ENCODE results near the gene TAAR1.
"Not testable (repeated sequence)": the region's sequence is repeated elsewhere in the genome, so short reads cannot be mapped to it uniquely, and the experiment has no call there.

Gene TAAR1

DNA sequence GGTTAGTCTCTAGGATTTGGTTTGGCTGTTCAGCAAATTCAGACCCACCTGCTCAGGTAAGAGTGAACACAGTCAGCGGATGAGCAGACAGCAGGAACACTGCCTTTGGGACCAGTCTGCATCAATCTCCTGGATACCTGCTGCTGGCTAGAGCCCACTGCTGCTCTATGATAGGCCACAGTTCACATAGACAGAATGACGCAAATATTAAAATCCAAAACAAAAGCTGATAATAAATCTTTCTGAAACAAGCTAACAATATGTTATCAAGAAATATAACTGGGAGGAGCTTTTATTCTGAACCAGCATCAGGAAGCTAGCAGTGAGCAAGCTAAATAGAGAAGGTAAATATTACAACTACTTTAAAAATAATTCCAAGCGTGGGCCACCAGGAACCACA, at the start of gene TAAR1:
TSS of gene TAAR1 (minus strand) at position 101 of the 400 bp plus-strand sequence. CDS start 13,179 bp downstream, outside the sequence.
- Histone ChIP-seq H3K27me3 (ENCODE audit: insufficient read depth, low read length) (no peaks in the 10 kb centered on the region), H3K9me3 (ENCODE audit: insufficient read depth, low read depth, low read length) (no peaks in the 10 kb centered on the region), H3K4me3 (ENCODE audit: low read length) (no peak within 1 kb of the TSS), H3K27ac (ENCODE audit: low read length) (no peak within 1 kb of the TSS), H3K9ac (ENCODE audit: low read depth, low read length) (no peak within 1 kb of the TSS), H3K36me3 (ENCODE audit: insufficient read depth, low read depth, low read length) (no peaks in the 10 kb centered on the region), H3K4me1 (ENCODE audit: insufficient read depth, low read length) (no peaks in the 10 kb centered on the region)

GRCh38 chr6:132708771-132709170, 49.8 kb upstream of the TAAR1 start:
- Histone ChIP-seq H3K9ac (ENCODE audit: low read depth, low read length) (no peak overlapping the region), H3K27ac (ENCODE audit: low read length) (no peak overlapping the region), H3K36me3 (ENCODE audit: insufficient read depth, low read depth, low read length) (no peaks in the 10 kb centered on the region), H3K27me3 (ENCODE audit: insufficient read depth, low read length) (no peaks in the 10 kb centered on the region), H3K4me1 (ENCODE audit: insufficient read depth, low read length) (no peaks in the 10 kb centered on the region), H3K4me3 (ENCODE audit: low read length) (no peak overlapping the region), H3K9me3 (ENCODE audit: insufficient read depth, low read depth, low read length) (no peaks in the 10 kb centered on the region)

- Histone ChIP-seq H3K27me3 (ENCODE audit: insufficient read depth, low read length) (no peaks in the 10 kb centered on the region), H3K4me1 (ENCODE audit: insufficient read depth, low read length) (no peaks in the 10 kb centered on the region), H3K4me3 (ENCODE audit: low read length) (no peak overlapping the region), H3K9me3 (ENCODE audit: insufficient read depth, low read depth, low read length) (no peaks in the 10 kb centered on the region), H3K9ac (ENCODE audit: low read depth, low read length) (no peak overlapping the region), H3K36me3 (ENCODE audit: insufficient read depth, low read depth, low read length) (no peaks in the 10 kb centered on the region), H3K27ac (ENCODE audit: low read length) (no peak overlapping the region)
Measured at GRCh38 chr6:132708002-132708401, 49.0 kb upstream of the TAAR1 start.

DNA sequence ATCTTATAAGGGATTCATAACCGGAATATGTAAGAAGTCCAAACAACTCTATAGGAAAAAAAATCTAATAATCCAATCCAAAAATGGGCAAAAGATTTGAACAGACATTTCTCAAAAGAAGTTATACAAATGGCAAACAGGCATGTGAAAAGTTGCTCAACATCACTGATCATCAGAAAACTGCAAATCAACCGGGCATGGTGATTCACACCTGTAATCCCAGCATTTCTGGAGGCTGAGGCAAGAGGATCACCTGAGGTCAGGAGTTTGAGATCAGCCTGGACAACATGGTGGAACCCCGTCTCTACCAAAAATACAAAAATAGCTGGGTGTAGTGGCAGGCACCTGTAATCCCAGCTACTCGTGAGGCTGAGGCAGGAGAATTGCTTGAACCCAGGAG, 47.8 kb upstream of the TAAR1 start:
- H3K36me3 ChIP-seq (ENCODE audit: insufficient read depth, low read depth, low read length); H3K4me3 ChIP-seq (ENCODE audit: low read length); H3K4me1 ChIP-seq (ENCODE audit: insufficient read depth, low read length); H3K9me3 ChIP-seq (ENCODE audit: insufficient read depth, low read depth, low read length); H3K27ac ChIP-seq (ENCODE audit: low read length); H3K27me3 ChIP-seq (ENCODE audit: insufficient read depth, low read length); H3K9ac ChIP-seq (ENCODE audit: low read depth, low read length): not testable (repeated sequence)

DNA sequence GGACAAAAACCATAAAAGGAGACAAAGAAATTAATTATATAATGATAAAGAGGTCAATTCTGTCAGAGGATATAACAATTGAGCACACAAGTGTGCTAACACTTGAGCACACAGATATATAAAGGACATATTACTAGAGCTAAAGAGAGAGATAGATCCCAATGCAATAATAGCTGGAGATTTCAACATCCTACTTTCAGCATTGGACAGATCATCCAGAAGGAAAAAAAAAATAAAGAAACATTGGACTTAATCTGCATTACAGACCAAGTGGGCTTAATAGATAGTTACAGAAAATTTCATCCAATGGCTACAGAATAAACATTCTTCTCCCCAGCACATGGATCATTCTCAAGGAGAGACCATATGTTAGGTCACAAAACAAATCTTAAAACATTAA, 45.0 kb upstream of the TAAR1 start:
- Histone ChIP-seq H3K27me3 (ENCODE audit: insufficient read depth, low read length) (no peaks in the 10 kb centered on the region), H3K27ac (ENCODE audit: low read length) (no peak overlapping the region), H3K9me3 (ENCODE audit: insufficient read depth, low read depth, low read length) (no peaks in the 10 kb centered on the region), H3K9ac (ENCODE audit: low read depth, low read length) (no peak overlapping the region), H3K4me3 (ENCODE audit: low read length) (no peak overlapping the region), H3K36me3 (ENCODE audit: insufficient read depth, low read depth, low read length) (no peaks in the 10 kb centered on the region), H3K4me1 (ENCODE audit: insufficient read depth, low read length) (no peaks in the 10 kb centered on the region)

DNA sequence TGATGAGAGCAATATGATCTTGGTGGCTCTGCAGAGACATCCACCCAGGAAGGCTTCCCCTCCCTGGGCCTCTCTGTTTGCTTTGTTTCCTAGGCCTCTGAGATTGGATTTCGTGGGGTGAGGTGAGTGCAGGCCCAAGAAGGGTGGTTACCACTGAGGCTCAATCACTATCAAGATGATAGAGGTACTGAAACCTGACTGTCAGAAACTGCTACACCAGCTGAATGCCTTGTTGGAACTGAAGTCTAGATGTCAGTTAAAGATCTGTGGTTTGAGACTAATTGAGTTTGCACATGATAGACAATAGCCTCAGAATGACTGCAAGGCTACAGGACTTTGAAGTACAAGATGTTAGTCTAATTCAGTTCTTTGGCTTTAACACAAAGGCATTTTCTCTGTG, 39.6 kb upstream of the TAAR1 start:
- no peaks in the 10 kb centered on the region; the same call in 1 of the 2 replicates for H3K9me3 ChIP-seq (ENCODE audit: insufficient read depth, low read depth, low read length)
- H3K27ac ChIP-seq (ENCODE audit: low read length): no peak overlapping the region
- no peak overlapping the region for H3K9ac ChIP-seq (ENCODE audit: low read depth, low read length)
- H3K36me3 ChIP-seq (ENCODE audit: insufficient read depth, low read depth, low read length): no peaks in the 10 kb centered on the region
- H3K27me3 ChIP-seq (ENCODE audit: insufficient read depth, low read length): no peaks in the 10 kb centered on the region
- H3K4me1 ChIP-seq (ENCODE audit: insufficient read depth, low read length): no peaks in the 10 kb centered on the region
- H3K4me3 ChIP-seq (ENCODE audit: low read length): no peak overlapping the region

GRCh38 chr6:132695773-132696172, 36.8 kb upstream of the TAAR1 start:
- no peaks in the 10 kb centered on the region for H3K4me1 ChIP-seq (ENCODE audit: insufficient read depth, low read length)
- no peak overlapping the region for H3K9ac ChIP-seq (ENCODE audit: low read depth, low read length)
- no peak overlapping the region for H3K4me3 ChIP-seq (ENCODE audit: low read length)
- no peaks in the 10 kb centered on the region for H3K36me3 ChIP-seq (ENCODE audit: insufficient read depth, low read depth, low read length)
- H3K27ac ChIP-seq (ENCODE audit: low read length): no peak overlapping the region
- no peaks in the 10 kb centered on the region; the same call in 1 of the 2 replicates for H3K9me3 ChIP-seq (ENCODE audit: insufficient read depth, low read depth, low read length)
- no peaks in the 10 kb centered on the region for H3K27me3 ChIP-seq (ENCODE audit: insufficient read depth, low read length)

DNA sequence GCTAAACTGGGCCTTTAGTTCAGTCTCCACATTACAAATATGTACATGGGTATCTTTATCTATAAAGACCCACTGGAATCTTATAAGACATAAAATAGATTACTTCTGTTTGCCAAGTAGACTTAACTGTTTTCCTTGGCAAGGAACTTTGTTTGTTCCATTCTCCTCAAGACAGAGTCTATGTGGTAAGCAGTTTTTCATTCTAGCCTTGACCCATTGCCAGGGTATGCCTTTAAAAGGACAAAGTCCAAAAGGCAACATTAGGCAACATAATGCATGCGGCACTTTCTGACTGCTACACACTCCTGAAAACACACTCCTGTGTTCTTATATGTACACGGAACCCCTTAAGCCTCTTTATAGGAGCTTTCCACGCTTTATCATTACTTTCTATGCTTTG, 34.5 kb upstream of the TAAR1 start:
- Histone ChIP-seq H3K27me3 (ENCODE audit: insufficient read depth, low read length) (no peaks in the 10 kb centered on the region), H3K4me1 (ENCODE audit: insufficient read depth, low read length) (no peaks in the 10 kb centered on the region), H3K4me3 (ENCODE audit: low read length) (no peak overlapping the region), H3K36me3 (ENCODE audit: insufficient read depth, low read depth, low read length) (no peaks in the 10 kb centered on the region), H3K27ac (ENCODE audit: low read length) (no peak overlapping the region), H3K9ac (ENCODE audit: low read depth, low read length) (no peak overlapping the region), H3K9me3 (ENCODE audit: insufficient read depth, low read depth, low read length) (no peaks in the 10 kb centered on the region; the same call in 1 of the 2 replicates)

GRCh38 chr6:132690678-132691077, 31.7 kb upstream of the TAAR1 start:
- no peaks in the 10 kb centered on the region; the same call in 1 of the 2 replicates for H3K9me3 ChIP-seq (ENCODE audit: insufficient read depth, low read depth, low read length)
- no peaks in the 10 kb centered on the region for H3K27me3 ChIP-seq (ENCODE audit: insufficient read depth, low read length)
- H3K36me3 ChIP-seq (ENCODE audit: insufficient read depth, low read depth, low read length): no peaks in the 10 kb centered on the region
- H3K4me1 ChIP-seq (ENCODE audit: insufficient read depth, low read length): no peaks in the 10 kb centered on the region
- H3K9ac ChIP-seq (ENCODE audit: low read depth, low read length): no peak overlapping the region
- no peak overlapping the region for H3K27ac ChIP-seq (ENCODE audit: low read length)
- no peak overlapping the region for H3K4me3 ChIP-seq (ENCODE audit: low read length)

GRCh38 chr6:132687306-132687705, 28.3 kb upstream of the TAAR1 start:
- Histone ChIP-seq H3K36me3 (ENCODE audit: insufficient read depth, low read depth, low read length) (no peaks in the 10 kb centered on the region), H3K4me1 (ENCODE audit: insufficient read depth, low read length) (peaks cover 4% of the 10 kb centered on the region), H3K27ac (ENCODE audit: low read length) (no peak overlapping the region), H3K4me3 (ENCODE audit: low read length) (no peak overlapping the region), H3K27me3 (ENCODE audit: insufficient read depth, low read length) (no peaks in the 10 kb centered on the region), H3K9ac (ENCODE audit: low read depth, low read length) (no peak overlapping the region), H3K9me3 (ENCODE audit: insufficient read depth, low read depth, low read length) (no peaks in the 10 kb centered on the region)

GRCh38 chr6:132686531-132686930, 27.5 kb upstream of the TAAR1 start:
- no peaks in the 10 kb centered on the region for H3K27me3 ChIP-seq (ENCODE audit: insufficient read depth, low read length)
- H3K4me1 ChIP-seq (ENCODE audit: insufficient read depth, low read length): peaks cover 4% of the 10 kb centered on the region
- no peak overlapping the region for H3K9ac ChIP-seq (ENCODE audit: low read depth, low read length)
- H3K36me3 ChIP-seq (ENCODE audit: insufficient read depth, low read depth, low read length): no peaks in the 10 kb centered on the region
- no peak overlapping the region for H3K4me3 ChIP-seq (ENCODE audit: low read length)
- H3K27ac ChIP-seq (ENCODE audit: low read length): no peak overlapping the region
- no peaks in the 10 kb centered on the region for H3K9me3 ChIP-seq (ENCODE audit: insufficient read depth, low read depth, low read length)

DNA sequence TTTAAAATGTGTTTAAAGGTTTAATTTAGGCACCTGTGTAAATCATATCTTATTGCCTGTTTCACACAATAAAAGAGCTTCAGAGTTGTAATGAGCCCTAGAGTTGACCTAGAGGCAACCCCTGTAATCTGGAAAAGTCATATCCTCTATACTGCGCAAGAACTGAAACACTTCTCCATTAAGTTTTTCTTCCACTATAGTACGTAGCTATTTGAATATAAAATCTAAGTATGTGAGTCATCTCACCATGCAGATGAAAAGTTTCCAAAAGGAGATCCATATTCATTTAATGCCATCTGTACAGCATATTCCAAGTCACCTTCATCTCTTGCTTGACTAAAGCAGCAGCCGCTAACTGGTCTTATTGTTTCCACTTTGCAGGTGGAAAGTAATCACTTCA, 26.0 kb upstream of the TAAR1 start:
- Histone ChIP-seq H3K9me3 (ENCODE audit: insufficient read depth, low read depth, low read length) (no peaks in the 10 kb centered on the region), H3K27ac (ENCODE audit: low read length) (no peak overlapping the region), H3K4me1 (ENCODE audit: insufficient read depth, low read length) (peaks cover 4% of the 10 kb centered on the region), H3K36me3 (ENCODE audit: insufficient read depth, low read depth, low read length) (no peaks in the 10 kb centered on the region), H3K9ac (ENCODE audit: low read depth, low read length) (no peak overlapping the region), H3K4me3 (ENCODE audit: low read length) (no peak overlapping the region), H3K27me3 (ENCODE audit: insufficient read depth, low read length) (no peaks in the 10 kb centered on the region)

DNA sequence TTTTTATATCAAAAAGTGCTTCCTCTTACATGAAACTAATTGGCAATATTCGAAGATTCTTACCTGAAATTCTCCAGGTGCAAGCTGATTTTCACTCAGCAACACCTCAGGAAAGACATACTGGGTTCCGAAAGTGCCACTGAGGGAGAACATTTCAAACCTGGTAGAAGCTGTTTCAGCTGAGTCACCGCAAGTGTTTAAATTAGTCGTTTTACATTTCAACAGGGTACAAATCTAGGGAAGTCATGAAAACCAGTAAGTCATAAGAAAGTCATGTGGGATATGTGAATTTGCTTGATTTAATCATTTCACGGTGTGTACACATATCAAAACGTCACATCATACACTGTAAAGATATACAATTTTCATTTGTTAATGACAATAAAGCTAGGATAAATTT, 25.3 kb upstream of the TAAR1 start:
- Histone ChIP-seq H3K27me3 (ENCODE audit: insufficient read depth, low read length) (no peaks in the 10 kb centered on the region), H3K36me3 (ENCODE audit: insufficient read depth, low read depth, low read length) (no peaks in the 10 kb centered on the region), H3K9ac (ENCODE audit: low read depth, low read length) (no peak overlapping the region), H3K27ac (ENCODE audit: low read length) (no peak overlapping the region), H3K9me3 (ENCODE audit: insufficient read depth, low read depth, low read length) (no peaks in the 10 kb centered on the region), H3K4me3 (ENCODE audit: low read length) (no peak overlapping the region), H3K4me1 (ENCODE audit: insufficient read depth, low read length) (peaks cover 4% of the 10 kb centered on the region)
